ENCODE results near the gene PITX2. TPM values are rescaled to one million over a fixed set of nuclear protein-coding genes. Genes with fewer than 3 reads are reported as not detected.

PITX2 gene
- polyA plus RNA-seq, 4 donors: 1.8 to 3.3 (median 2.8) TPM

DNA sequence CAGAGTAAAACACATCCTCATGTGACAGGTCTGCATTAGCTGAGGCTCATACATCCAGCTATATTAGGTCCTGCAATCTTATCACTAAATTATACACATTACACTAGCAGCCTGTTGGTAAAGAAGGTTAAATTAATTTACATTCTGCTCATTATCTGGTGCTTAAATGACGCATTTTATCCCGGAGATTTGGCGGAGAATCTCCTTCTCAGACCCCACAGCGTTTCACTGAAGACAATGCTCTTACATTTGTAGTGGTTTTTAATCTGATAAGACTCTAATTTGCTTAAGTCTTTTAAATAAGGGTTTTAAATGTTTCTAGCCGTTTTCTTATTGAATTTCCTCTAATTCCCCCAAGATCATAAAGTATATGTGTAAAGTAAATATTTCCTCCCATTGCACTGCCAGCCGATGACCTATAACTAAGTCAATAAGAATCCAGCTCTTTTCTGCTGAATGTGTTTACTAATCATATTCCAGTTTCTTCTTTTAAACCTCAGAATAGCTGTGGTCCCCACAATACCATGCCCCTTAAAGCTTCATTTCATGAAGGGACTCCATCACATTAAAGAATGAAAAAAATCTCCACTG lies 2.1 kb upstream of the PITX2 start:
- no peak for DNase-seq (ENCODE audit: low read depth in 4 of 4, low spot score in 2 of 4)

- DNase-seq (ENCODE audit: low read depth in 4 of 4, low spot score in 2 of 4): no peak
Measured at GRCh38 chr4:110624398-110624780, 1.5 kb upstream of the PITX2 start.

DNA sequence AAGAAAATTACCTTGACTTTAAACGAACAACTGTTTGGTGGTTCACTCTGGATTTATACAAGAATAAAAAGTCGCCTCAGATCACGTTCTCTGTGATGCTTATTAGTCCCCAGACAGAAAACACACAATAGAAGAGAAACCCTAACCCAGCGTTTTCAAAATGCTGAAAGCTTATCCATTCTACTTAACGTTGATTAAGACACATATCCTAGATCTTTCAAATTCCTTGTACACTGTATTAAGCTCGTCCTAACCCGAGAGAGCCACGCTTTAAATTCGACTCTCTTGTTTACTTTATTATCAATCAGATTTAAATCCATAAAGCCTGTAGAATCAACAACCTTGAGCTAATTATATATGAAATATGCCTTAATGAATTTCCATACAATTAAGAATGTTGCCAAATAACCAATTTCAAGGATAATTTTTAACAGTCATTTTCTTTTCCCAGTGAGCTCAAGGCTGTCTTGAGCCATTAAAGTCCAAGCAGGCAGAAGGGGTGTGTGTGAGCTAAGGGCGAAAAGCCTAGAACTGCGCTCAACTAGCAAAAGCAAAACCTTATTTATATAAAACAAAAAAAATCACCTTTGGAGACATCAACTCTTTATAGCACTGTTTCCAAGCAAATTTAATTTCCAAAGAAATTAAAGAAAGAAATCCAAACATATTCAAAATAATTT lies 981 bp upstream of the PITX2 start:
- DNase-seq (ENCODE audit: low read depth in 4 of 4, low spot score in 2 of 4): no peak

DNA sequence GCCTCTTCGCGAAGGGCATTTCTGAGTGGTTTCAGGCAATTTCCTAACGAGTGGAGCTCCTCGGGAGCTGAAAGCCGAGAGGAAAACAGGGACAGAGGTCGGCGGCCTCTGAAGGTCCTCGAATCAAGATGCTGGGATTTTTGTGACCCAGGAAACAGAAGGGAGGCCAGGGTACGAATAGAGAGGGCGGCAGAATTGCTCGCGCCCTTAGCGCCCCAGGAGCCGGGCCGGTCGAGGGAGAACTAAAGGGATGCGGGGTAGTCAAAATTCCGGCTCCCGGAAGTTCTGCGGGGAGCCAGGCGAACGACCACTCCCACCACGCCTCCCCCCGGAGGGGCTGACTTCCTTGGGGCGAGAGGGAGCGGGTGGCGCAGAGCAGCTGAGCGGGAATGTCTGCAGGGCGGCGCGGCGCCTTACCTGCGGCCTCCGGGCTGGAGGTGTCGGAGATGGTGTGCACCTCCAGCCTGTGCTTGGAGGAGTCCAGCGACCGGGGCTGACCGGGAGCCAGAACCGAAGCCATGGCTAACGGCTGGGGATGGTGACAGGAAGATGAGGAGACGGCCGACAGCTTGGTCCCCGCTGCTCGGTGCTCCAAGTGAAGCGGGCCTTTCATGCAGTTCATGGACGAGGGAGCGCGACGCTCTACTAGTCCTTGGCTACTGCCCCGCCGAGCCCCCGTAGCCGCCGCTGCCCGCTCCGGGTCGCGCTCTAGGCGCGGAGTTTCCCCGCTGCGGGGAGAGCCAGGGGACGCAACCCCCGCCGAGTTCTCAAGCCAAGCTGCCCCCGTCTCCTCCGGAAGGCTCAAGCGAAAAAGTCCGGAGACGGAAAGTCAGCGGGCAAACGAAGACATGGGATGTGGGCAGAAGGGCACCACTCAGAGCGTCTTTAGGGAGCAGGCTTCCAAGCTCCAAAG lies 782 bp downstream of the PITX2 start:
- no peak for DNase-seq (ENCODE audit: low read depth in 4 of 4, low spot score in 2 of 4)

- no peak for DNase-seq (ENCODE audit: low read depth in 4 of 4, low spot score in 2 of 4)
Measured at GRCh38 chr4:110621328-110621812, 1.5 kb downstream of the PITX2 start.

DNA sequence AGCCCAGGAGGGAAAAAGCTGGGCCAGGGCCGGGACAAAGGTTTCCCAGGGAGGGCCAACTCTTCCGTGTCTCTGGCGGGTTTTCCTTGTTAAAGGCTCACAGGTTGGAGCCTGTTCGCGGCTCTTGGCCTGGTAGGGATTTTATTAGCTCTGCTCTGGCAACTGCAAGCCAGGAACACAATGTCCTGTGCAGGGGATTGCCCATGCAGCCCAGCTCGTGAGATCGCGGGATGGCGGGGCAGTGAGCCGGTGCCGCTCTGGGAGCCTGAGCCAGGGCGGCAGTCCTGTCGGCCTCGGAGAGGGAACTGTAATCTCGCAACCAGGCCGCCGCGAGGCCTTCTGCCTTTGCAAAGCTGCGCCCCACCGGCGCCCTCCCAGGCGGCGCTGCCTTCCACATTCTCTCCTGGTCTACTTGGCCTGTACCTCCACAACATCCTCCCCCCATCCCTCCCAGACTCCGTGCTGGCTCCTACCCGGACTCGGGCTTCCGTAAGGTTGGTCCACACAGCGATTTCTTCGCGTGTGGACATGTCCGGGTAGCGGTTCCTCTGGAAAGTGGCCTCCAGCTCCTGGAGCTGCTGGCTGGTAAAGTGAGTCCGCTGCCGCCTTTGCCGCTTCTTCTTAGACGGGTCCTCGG lies 2.1 kb downstream of the PITX2 start:
- DNase-seq (ENCODE audit: low read depth in 4 of 4, low spot score in 2 of 4): peak in 1 of 4 donors; percentile 65

DNA sequence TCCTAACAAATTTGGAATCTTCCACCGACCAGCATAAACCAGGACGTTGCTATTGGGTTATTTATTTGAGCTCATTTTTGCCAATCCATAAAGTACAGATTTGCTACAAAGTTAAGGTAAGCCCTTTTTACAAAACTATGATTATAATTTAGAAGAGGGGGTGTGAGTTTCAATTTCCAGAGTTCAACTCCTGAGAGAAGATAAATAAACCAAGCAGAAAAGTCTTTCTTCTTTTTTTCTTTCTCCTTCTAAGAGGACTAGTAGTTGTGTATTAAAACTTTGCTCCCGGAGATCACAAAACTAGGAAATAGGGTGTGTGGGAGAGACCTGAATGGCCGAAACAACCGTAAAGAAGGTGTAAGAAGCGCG lies 2.6 kb downstream of the PITX2 start:
- no peak for DNase-seq (ENCODE audit: low read depth in 4 of 4, low spot score in 2 of 4)

DNA sequence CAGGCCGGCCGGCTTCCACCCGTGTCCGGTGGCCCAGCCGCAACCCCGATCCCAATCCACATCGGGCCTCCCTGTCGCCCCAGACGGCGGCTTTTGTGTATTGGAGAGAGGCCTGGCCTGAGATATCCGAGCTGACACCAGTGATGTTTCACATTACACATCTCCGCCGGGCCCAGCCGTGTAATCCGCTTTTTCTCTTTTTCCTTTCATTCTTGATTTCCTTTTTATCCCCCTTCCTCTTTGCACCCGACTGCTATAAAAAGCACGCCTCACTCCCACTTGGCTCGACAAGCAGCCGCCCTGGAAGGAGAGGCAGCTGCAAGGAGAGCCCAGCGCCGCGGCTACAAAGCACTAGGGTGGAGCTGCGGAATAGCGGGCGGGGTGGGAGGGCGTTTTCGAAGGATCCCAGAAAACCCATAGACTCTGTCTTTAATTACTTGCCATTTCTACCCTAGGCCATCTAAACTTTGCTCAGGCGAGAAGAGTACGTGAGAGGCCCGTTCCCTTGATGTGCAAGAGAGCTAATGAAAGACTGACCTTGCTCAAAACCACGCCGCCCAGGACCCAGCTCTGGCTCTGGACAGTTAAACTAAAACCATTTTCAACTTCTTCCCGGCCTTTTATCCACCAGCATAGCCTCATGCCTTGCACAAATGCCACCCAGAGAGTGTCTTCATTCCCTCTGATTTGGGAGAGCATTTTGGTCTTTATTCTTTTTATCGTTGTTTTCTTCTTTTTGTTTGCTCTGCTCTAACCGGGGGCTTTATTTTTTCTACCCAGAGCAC lies 3.2 kb downstream of the PITX2 start:
- DNase-seq (ENCODE audit: low read depth in 4 of 4, low spot score in 2 of 4): peak in 1 of 4 donors; percentile 41

DNA sequence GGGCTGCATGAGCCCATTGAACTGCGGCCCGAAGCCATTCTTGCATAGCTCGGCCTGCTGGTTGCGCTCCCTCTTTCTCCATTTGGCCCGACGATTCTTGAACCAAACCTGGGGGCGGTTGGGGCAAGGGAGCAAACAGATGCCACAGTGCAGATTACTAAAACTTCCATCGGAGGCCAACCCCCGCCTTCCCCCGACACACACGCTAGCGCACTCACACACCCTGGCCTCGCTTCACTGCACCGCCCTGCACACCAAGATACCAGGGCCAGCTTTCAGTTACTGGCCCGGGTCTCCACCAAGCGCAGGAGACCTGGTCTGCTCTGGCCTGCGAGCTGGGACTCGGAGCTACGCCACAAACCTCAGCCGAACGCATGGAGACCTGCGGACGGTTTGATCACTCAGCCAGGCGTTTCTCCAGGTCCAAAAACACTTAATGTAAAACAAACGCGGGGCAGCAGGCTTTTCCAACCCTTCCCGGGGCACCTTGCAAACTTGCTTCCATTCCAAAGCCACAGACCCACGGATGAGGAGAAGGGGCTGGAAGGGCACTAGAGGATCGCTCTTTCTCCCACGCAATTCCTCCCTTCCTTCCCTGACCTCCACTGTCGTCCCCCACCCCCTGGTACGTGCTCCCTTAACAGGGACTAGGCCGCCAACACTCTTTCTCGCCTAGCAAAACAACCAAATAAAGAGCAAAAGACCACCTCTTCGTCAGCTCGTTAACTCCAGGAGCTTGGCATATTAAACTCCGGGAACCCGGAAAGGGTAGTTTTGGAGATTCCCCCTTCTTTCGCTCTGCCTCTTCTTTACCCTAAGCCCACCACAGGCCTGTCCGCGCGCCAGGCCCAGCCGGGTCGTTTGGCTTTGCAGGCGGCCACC lies 4.1 kb downstream of the PITX2 start:
- peak in 1 of 4 donors; percentile 21 for DNase-seq (ENCODE audit: low read depth in 4 of 4, low spot score in 2 of 4)

DNA sequence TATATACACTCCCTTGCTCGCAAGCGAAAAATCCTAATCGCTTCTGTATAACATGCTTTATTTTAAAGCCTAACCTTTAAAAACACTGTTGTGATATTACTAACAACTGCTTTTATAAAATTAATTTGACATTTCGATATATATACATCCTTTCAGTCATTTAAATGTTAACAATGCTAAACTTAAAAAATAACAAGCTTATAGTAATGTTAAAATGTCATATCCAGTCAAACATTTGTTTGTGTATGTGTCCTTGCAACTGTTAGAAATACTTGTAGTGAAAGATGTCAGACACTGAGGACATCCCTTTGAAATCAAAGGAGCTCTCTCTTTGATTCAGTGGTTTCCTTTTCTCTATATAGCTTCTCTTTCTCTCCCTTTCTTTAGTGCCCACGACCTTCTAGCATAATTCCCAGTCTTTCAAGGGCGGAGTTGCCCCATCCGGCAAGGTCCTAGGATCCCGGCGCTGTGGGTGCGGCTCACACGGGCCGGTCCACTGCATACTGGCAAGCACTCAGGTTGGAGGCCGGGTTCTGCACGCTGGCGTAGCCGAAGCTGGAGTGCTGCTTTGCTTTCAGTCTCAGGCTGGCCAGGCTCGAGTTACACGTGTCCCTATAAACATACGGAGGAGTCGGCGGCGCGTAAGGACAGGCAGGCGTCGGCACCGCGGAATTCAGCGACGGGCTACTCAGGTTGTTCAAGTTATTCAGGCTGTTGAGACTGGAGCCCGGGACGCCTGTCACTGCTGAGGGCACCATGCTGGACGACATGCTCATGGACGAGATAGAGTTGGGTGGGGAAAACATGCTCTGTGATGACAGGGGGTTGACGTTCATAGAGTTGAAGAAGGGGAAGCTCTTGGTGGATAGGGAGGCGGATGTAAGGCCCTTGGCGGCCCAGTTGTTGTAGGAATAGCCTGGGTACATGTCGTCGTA lies 5.0 kb downstream of the PITX2 start:
- peak in 2 of 4 donors; percentile 6 to 41 for DNase-seq (ENCODE audit: low read depth in 4 of 4, low spot score in 2 of 4)

DNA sequence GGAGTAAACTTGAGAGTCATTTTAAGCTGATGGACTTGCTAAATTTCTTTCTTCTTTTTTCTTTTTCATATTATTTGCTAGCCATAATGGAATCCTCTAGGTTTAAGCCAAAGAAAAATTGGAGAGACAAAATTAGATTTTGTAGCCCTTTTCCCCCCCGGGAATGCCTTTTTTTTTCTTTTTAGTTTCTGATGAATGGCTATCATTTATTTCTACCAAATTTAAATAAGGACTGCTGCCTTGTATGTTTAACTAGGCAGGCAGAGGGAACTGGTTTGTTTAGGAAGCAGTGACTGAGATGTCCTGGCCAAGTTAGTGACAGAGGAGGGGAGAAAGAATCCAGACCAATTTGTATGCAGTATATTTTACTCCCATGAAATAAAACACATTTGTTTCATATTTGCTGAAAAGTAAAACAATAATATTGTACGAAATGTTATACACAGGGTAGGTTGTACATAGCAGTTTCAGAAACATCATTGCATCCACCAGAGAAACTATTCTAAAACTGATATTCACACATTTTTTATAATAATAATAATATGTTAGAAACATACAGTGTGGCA lies 5.7 kb downstream of the PITX2 start:
- DNase-seq (ENCODE audit: low read depth in 4 of 4, low spot score in 2 of 4): peak in 1 of 4 donors; percentile 18

- DNase-seq (ENCODE audit: low read depth in 4 of 4, low spot score in 2 of 4): peak in 3 of 4 donors; percentile 8 to 53 (median 18)
Measured at GRCh38 chr4:110616238-110617074, 6.4 kb downstream of the PITX2 start.

DNA sequence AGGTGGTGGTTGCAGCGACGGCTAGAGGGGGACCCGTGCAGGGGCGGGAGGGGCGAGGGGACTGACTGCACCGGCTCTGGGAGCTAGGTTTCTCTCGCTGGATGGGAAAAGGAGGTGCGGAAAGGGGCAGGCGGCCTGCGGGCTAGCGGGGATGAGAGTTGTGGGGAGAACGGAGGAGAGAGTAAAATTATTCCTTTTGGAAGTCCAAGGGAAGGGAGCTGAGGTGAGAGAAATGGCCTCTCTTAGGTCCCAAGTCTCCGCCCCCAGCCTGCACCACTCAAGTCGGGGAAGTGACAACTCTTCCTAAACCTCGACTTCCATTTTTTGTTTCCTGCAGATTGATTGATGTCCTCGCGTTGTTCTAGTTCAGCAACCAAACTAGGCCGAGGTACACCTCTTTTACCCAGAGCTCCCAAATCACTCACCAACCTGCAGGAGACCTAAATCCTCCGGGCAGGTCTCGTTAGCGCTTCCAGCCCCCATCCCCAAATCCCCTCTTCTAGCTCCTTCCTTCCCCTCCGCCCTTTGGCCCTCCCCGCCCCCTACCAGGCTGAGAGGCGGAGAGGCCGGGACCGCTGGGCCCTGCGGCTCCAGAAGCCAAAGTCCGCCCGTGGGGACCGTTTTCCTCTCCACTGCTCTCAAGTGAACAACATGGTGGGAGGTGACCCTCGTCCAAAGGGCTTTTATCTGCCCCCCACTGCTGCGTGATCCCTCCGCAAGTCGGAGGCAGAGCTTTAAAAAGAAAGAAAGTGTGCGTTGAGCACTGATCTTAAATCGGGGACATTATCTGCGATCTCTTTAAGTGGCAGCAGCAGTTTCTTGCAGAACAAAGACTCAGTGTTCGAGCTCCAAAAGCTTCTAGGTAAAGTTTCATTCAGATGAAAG lies 7.3 kb downstream of the PITX2 start:
- DNase-seq (ENCODE audit: low read depth in 4 of 4, low spot score in 2 of 4): peak in 3 of 4 donors; percentile 6 to 37 (median 13)

GRCh38 chr4:110614976-110615352 lies 7.9 kb downstream of the PITX2 start:
- peak in 2 of 4 donors; percentile 8 to 17 for DNase-seq (ENCODE audit: low read depth in 4 of 4, low spot score in 2 of 4)

- peak in 1 of 4 donors; percentile 34 for DNase-seq (ENCODE audit: low read depth in 4 of 4, low spot score in 2 of 4)
Measured at GRCh38 chr4:110614173-110614963, 8.5 kb downstream of the PITX2 start.

Data from left renal cortex interstitium (tissue), 4 donors.